B cell (primary cell): ENCODE results near the gene COL25A1. TPM values are rescaled to one million over a fixed set of nuclear protein-coding genes. Genes with fewer than 3 reads are reported as not detected.

ENCODE experiments used
- ATAC-seq: fragments of 200-7000 bp; cut with Tn5 transposase; one replicate; pipeline ENCODE4 v1.10.0; 2021; ENCODE audit warnings: low read depth, mild to moderate bottlenecking, moderate number of reproducible peaks, moderate library complexity
- CTCF ChIA-PET: fragments of 350-600 bp; sonication (Branson Sonifier 250); formaldehyde crosslinking; loops from one replicate; lab custom pipeline; 2021; ENCODE audit warnings: antibody characterized with exemption, inconsistent platforms; lab: Charles Lee
- POLR2A ChIA-PET: fragments of 350-600 bp; sonication (Branson Sonifier 250); formaldehyde crosslinking; loops from one replicate; lab custom pipeline; 2021; ENCODE audit warnings: antibody characterized with exemption; lab: Charles Lee
- DNase-seq: peaks from one replicate; pipeline ENCODE4 v3.0.0; 2013
- H2AFZ ChIP-seq: 2 replicates; pipeline ENCODE4 v1.6.1; 2012; ENCODE audit warnings: mild to moderate bottlenecking, low read depth, low read length; ENCODE audit not compliant: insufficient read depth, poor library complexity, severe bottlenecking
- H3K27ac ChIP-seq, 2 donors: 1 replicate in 1 of 2; 2 replicates in 1 of 2; pipeline ENCODE4 v1.5.1; 2012 to 2013; ENCODE audit warnings: low read length in 2 of 2, mild to moderate bottlenecking in 2 of 2, moderate library complexity in 1 of 2
- H3K27me3 ChIP-seq, 4 experiments: fragments of 200-600 bp in 1 of 4; sonication (generic) in 1 of 4; replicated peaks in 1 of 4; 1 replicate in 2 of 4; 2 replicates in 2 of 4; pipeline versions ENCODE4 v1.6.1 to v1.7.0; 2013 to 2016; ENCODE audit warnings: low read length in 3 of 4, mild to moderate bottlenecking in 2 of 4, mixed read lengths in 1 of 4, moderate library complexity in 1 of 4; ENCODE audit not compliant: insufficient read depth in 4 of 4, control insufficient read depth in 3 of 4; ENCODE audit errors: control extremely low read depth in 1 of 4
- H3K36me3 ChIP-seq, 2 experiments: replicated peaks in 1 of 2; 1 replicate in 1 of 2; 2 replicates in 1 of 2; pipeline versions ENCODE4 v1.6.1 to v1.7.1; 2013; ENCODE audit warnings: low read length in 1 of 2; ENCODE audit not compliant: insufficient read depth in 2 of 2, control insufficient read depth in 1 of 2; ENCODE audit errors: control extremely low read depth in 1 of 2, extremely low read depth in 1 of 2
- H3K4me1 ChIP-seq, 2 donors: fragments of 200-600 bp in 1 of 2; sonication (generic) in 1 of 2; 1 replicate in 1 of 2; 2 replicates in 1 of 2; pipeline versions ENCODE4 v1.5.1 to v1.6.1; 2013 to 2017; ENCODE audit warnings: low read length in 2 of 2; ENCODE audit not compliant: control insufficient read depth in 2 of 2, insufficient read depth in 2 of 2
- H3K4me2 ChIP-seq: replicated peaks from 2 replicates; pipeline ENCODE3; 2012; ENCODE audit warnings: mild to moderate bottlenecking, low read depth, low read length; ENCODE audit not compliant: poor library complexity, severe bottlenecking
- H3K4me3 ChIP-seq, 5 experiments: fragments of 200-600 bp in 1 of 5; sonication (generic) in 1 of 5; 1 replicate in 3 of 5; 2 replicates in 2 of 5; pipeline versions ENCODE4 v1.5.1 to v1.7.0; 2011 to 2016; ENCODE audit warnings: low read length in 4 of 5, mild to moderate bottlenecking in 4 of 5, low read depth in 2 of 5, control low read depth in 1 of 5, moderate library complexity in 1 of 5; ENCODE audit not compliant: insufficient read depth in 1 of 5; ENCODE audit errors: control extremely low read depth in 1 of 5, extremely low read depth in 1 of 5
- H3K79me2 ChIP-seq: fragments of 200-600 bp; sonication (generic); one replicate; pipeline ENCODE4 v1.6.0; 2016; ENCODE audit warnings: low read length; ENCODE audit not compliant: control insufficient read depth, insufficient read depth
- H3K9ac ChIP-seq: fragments of 200-600 bp; sonication (generic); 2 replicates; pipeline ENCODE4 v1.6.1; 2017; ENCODE audit warnings: mild to moderate bottlenecking, low read length, moderate library complexity
- H3K9me3 ChIP-seq, 3 donors: one replicate each; pipeline versions ENCODE4 v1.6.1 to v1.7.1; 2013; ENCODE audit warnings: low read length in 2 of 3; ENCODE audit not compliant: control insufficient read depth in 2 of 3, insufficient read depth in 1 of 3; ENCODE audit errors: control extremely low read depth in 1 of 3
- H4K20me1 ChIP-seq: 2 replicates; pipeline ENCODE4 v1.6.0; 2012; ENCODE audit warnings: mild to moderate bottlenecking, low read length; ENCODE audit not compliant: insufficient read depth, control insufficient read depth, poor library complexity, severe bottlenecking
- H3K27ac Mint-ChIP-seq: one replicate; pipeline ENCODE4 v1.8.0; 2021; ENCODE audit warnings: mixed read lengths
- H3K27me3 Mint-ChIP-seq: one replicate; pipeline ENCODE4 v1.8.0; 2021; ENCODE audit warnings: mixed read lengths
- H3K4me1 Mint-ChIP-seq: one replicate; pipeline ENCODE4 v1.8.0; 2021; ENCODE audit warnings: mixed read lengths
- H3K4me3 Mint-ChIP-seq: one replicate; pipeline ENCODE4 v1.8.0; 2021; ENCODE audit warnings: mixed read lengths
- H3K9me3 Mint-ChIP-seq: one replicate; pipeline ENCODE4 v1.8.0; 2022; ENCODE audit warnings: mixed read lengths; ENCODE audit not compliant: insufficient read depth
- CTCF ChIP-seq: fragments of 200-600 bp; IDR thresholded peaks from one replicate; pipeline ENCODE4 v1.8.0; 2022; ENCODE audit warnings: antibody characterized with exemption, mild to moderate bottlenecking
- EZH2 ChIP-seq: IDR thresholded peaks from 2 replicates; pipeline ENCODE4 v1.6.1; 2012; ENCODE audit warnings: borderline replicate concordance, low read depth, mild to moderate bottlenecking, moderate library complexity, low read length; ENCODE audit not compliant: insufficient read depth, poor library complexity, severe bottlenecking
- WGBS: methylation state at CpG from one replicate; pipeline ENCODE4 v1.1.5; 2013; ENCODE audit warnings: missing lambda C conversion rate; ENCODE audit not compliant: insufficient coverage; 5-methylcytosine and 5-hydroxymethylcytosine counted together
- intact Hi-C: fragments of 100-400 bp; cut with micrococcal nuclease; formaldehyde crosslinking; loops from one replicate; pipeline ENCODE4 v1.10.0; 2022
- polyA plus RNA-seq: library from polyadenylated mRNA; depleted of rRNA; stranded (reverse); fragments of >200 nt; gene quantifications from 2 replicates; pipeline ENCODE4 v1.2.3, GENCODE V29; 2012
- total RNA-seq, 2 donors: library from RNA; stranded (reverse); fragments of 120-200 nt in 1 of 2; gene quantifications; 1 replicate in 1 of 2; 2 replicates in 1 of 2; pipeline versions ENCODE4 v1.2.3 to v1.2.4, GENCODE V29; 2013 to 2022

Gene COL25A1
- total and polyA plus RNA-seq, 2 donors (not counting 1 experiment from before 2014, with no cell fraction given), result not detected

- H3K9ac ChIP-seq, result no peak overlapping the region
- POLR2A ChIA-PET, result no interaction called here
- DNase-seq (no peak), ATAC-seq (no peak)
- CTCF ChIA-PET, result no interaction called here
- Mint-ChIP-seq H3K9me3 (no peaks in the 10 kb centered on the region), H3K4me3 (no peak overlapping the region), H3K27me3 (peaks cover 39% of the 10 kb centered on the region), H3K27ac (no peak overlapping the region), H3K4me1 (peaks cover 3% of the 10 kb centered on the region)
- H3K36me3 ChIP-seq, result no peaks in the 10 kb centered on the region
- TF ChIP-seq CTCF, result no peak
- no CpG with 5 or more reads among the region's 2 CpGs for WGBS
- no peaks in the 10 kb centered on the region for H4K20me1 ChIP-seq
- no peaks in the 10 kb centered on the region for H3K79me2 ChIP-seq
- H3K4me3 ChIP-seq, result no peak overlapping the region
- no peak overlapping the region for H3K4me2 ChIP-seq
- no peak overlapping the region for H3K27ac ChIP-seq
- peaks cover 0 to 22% (median 19%) of the 10 kb centered on the region in 4 experiments for H3K27me3 ChIP-seq
- H2AFZ ChIP-seq, result no peak overlapping the region
- intact Hi-C loops, result no loop called here
- H3K9me3 ChIP-seq, result peaks cover 0 to 2% (median 2%) of the 10 kb centered on the region in 3 donors
- peaks cover 3% of the 10 kb centered on the region in 2 donors for H3K4me1 ChIP-seq
These were observed 5.9 kb downstream of the COL25A1 start for GRCh38 chr4:109296527-109296926.

GRCh38 chr4:109295081-109295480 is 7.4 kb downstream of the COL25A1 start:
- Histone ChIP-seq H3K4me2 (no peak overlapping the region), H2AFZ (no peak overlapping the region), H4K20me1 (no peaks in the 10 kb centered on the region), H3K36me3 (no peaks in the 10 kb centered on the region), H3K27ac (no peak overlapping the region), H3K9me3 (peaks cover 0 to 2% (median 0%) of the 10 kb centered on the region in 3 donors), H3K4me3 (no peak overlapping the region), H3K79me2 (no peaks in the 10 kb centered on the region), H3K4me1 (no peaks in the 10 kb centered on the region), H3K9ac (no peak overlapping the region), H3K27me3 (peaks cover 0 to 14% (median 7%) of the 10 kb centered on the region in 4 experiments)
- no peak for ATAC-seq
- no peak for DNase-seq
- no peaks in the 10 kb centered on the region for H3K9me3 Mint-ChIP-seq
- TF ChIP-seq EZH2 (no peak), CTCF (no peak)
- ChIA-PET POLR2A (no interaction called here), CTCF (no interaction called here)
- H3K27ac Mint-ChIP-seq, result no peak overlapping the region
- no peaks in the 10 kb centered on the region for H3K4me1 Mint-ChIP-seq
- peaks cover 26% of the 10 kb centered on the region for H3K27me3 Mint-ChIP-seq
- intact Hi-C loops, result no loop called here
- no peak overlapping the region for H3K4me3 Mint-ChIP-seq
